HG02642 (cell line): ENCODE data around the gene TFDP1.

Experiments
- ATAC-seq: cut with Tn5 transposase; IDR thresholded peaks from one replicate; pipeline ENCODE4 v1.9.1; 2021; ENCODE audit warnings: mild to moderate bottlenecking; ENCODE audit not compliant: unreplicated experiment, poor library complexity

Gene TFDP1

GRCh38 chr13:113643593-113643992 is 59.0 kb downstream of the TFDP1 start:
- no peak for ATAC-seq

- ATAC-seq: no peak
Observed at GRCh38 chr13:113644800-113645199, 60.2 kb downstream of the TFDP1 start.

GRCh38 chr13:113645329-113645728 is 60.8 kb downstream of the TFDP1 start:
- no peak for ATAC-seq

- ATAC-seq: no peak
Observed at GRCh38 chr13:113646376-113646775, 61.8 kb downstream of the TFDP1 start.

GRCh38 chr13:113646921-113647340 is 62.4 kb downstream of the TFDP1 start:
- ATAC-seq: no peak

- ATAC-seq: no peak
Observed at GRCh38 chr13:113647351-113648215, 63.0 kb downstream of the TFDP1 start.

- no peak for ATAC-seq
Observed at GRCh38 chr13:113648216-113648610, 63.7 kb downstream of the TFDP1 start.

- no peak for ATAC-seq
Observed at GRCh38 chr13:113649212-113649611, 64.7 kb downstream of the TFDP1 start.

- no peak for ATAC-seq
Observed at GRCh38 chr13:113650275-113650674, 65.7 kb downstream of the TFDP1 start.

GRCh38 chr13:113650731-113651148 is 66.2 kb downstream of the TFDP1 start:
- ATAC-seq: no peak

- ATAC-seq: no peak
Observed at GRCh38 chr13:113651511-113652403, 67.2 kb downstream of the TFDP1 start.

- no peak for ATAC-seq
Observed at GRCh38 chr13:113652404-113653263, 68.1 kb downstream of the TFDP1 start.

- no peak for ATAC-seq
Observed at GRCh38 chr13:113653264-113654174, 69.0 kb downstream of the TFDP1 start.

GRCh38 chr13:113654175-113654560 is 69.6 kb downstream of the TFDP1 start:
- no peak for ATAC-seq

GRCh38 chr13:113654591-113655345 is 70.2 kb downstream of the TFDP1 start:
- no peak for ATAC-seq

GRCh38 chr13:113655346-113656002 is 70.9 kb downstream of the TFDP1 start:
- no peak for ATAC-seq

GRCh38 chr13:113656003-113656588 is 71.5 kb downstream of the TFDP1 start:
- no peak for ATAC-seq
